WERI-Rb-1 (cell line): ENCODE data around the gene TNFRSF21.

Experiments
- DNase-seq: peaks from one replicate; pipeline ENCODE4 v3.0.0-alpha.2; 2020
- H3K27ac ChIP-seq: fragments of 250-450 bp; sonication (Bioruptor Pico); 2 replicates; pipeline ENCODE4 v1.5.1; 2020; ENCODE audit warnings: mild to moderate bottlenecking, moderate library complexity
- H3K27me3 ChIP-seq: fragments of 250-450 bp; sonication (Bioruptor Pico); 2 replicates; pipeline ENCODE4 v1.5.1; 2021; ENCODE audit warnings: mild to moderate bottlenecking, low read depth, moderate library complexity; ENCODE audit not compliant: insufficient read depth, severe bottlenecking
- H3K36me3 ChIP-seq: fragments of 250-450 bp; sonication (Bioruptor Pico); 2 replicates; pipeline ENCODE4 v1.5.1; 2020; ENCODE audit warnings: mild to moderate bottlenecking, moderate library complexity
- H3K4me3 ChIP-seq: 2 replicates; pipeline ENCODE4 v1.5.1; 2011; ENCODE audit warnings: low read depth, mild to moderate bottlenecking, control low read depth, low read length
- H3K9me3 ChIP-seq: fragments of 250-450 bp; sonication (Bioruptor Pico); 2 replicates; pipeline ENCODE4 v1.5.1; 2021; ENCODE audit warnings: mild to moderate bottlenecking, moderate library complexity; ENCODE audit not compliant: severe bottlenecking
- CTCF ChIP-seq: IDR thresholded peaks from 2 replicates; pipeline ENCODE4 v1.5.1; 2011; ENCODE audit warnings: low read depth, mild to moderate bottlenecking, control low read depth, inconsistent platforms, low read length

TNFRSF21 gene

GRCh38 chr6:47181681-47182080 lies 128.0 kb downstream of the TNFRSF21 start:
- H3K36me3 ChIP-seq, result no peaks in the 10 kb centered on the region
- TF ChIP-seq CTCF, result no peak
- DNase-seq, result no peak
- H3K27me3 ChIP-seq, result no peaks in the 10 kb centered on the region
- no peak overlapping the region for H3K27ac ChIP-seq
- H3K9me3 ChIP-seq, result no peaks in the 10 kb centered on the region
- H3K4me3 ChIP-seq, result no peak overlapping the region
